HG02885 (cell line): ENCODE data around the gene FBL.
A peak's percentile ranks its signal among the peaks of the same experiment; 100 is the strongest.
"Not testable (repeated sequence)": the region's sequence is repeated elsewhere in the genome, so short reads cannot be mapped to it uniquely, and the experiment has no call there.

Source experiments
- ATAC-seq: cut with Tn5 transposase; IDR thresholded peaks from one replicate; pipeline ENCODE4 v1.9.1; 2021; ENCODE audit warnings: mild to moderate bottlenecking; ENCODE audit not compliant: unreplicated experiment, poor library complexity

FBL gene

GRCh38 chr19:39827216-39827615 lies 19.0 kb downstream of the FBL start:
- no peak for ATAC-seq

GRCh38 chr19:39826311-39826945 lies 19.8 kb downstream of the FBL start:
- ATAC-seq = no peak

- no peak for ATAC-seq
Measured at GRCh38 chr19:39825531-39826076, 20.6 kb downstream of the FBL start.

GRCh38 chr19:39825093-39825463 lies 21.1 kb downstream of the FBL start:
- ATAC-seq = no peak

- ATAC-seq = peak; percentile 94
Measured at GRCh38 chr19:39824143-39825092, 21.8 kb downstream of the FBL start.

- no peak for ATAC-seq
Measured at GRCh38 chr19:39823686-39824085, 22.5 kb downstream of the FBL start.

- no peak for ATAC-seq
Measured at GRCh38 chr19:39820696-39821095, 25.5 kb downstream of the FBL start.

- no peak for ATAC-seq
Measured at GRCh38 chr19:39819786-39820185, 26.4 kb downstream of the FBL start.

GRCh38 chr19:39818626-39819097 lies 27.5 kb downstream of the FBL start:
- ATAC-seq = peak; percentile 74

- no peak for ATAC-seq
Measured at GRCh38 chr19:39817888-39818561, 28.2 kb downstream of the FBL start.

- ATAC-seq = no peak
Measured at GRCh38 chr19:39816287-39817048, 29.7 kb downstream of the FBL start.

GRCh38 chr19:39814595-39814994 lies 31.6 kb downstream of the FBL start:
- ATAC-seq = no peak

- ATAC-seq = not testable (repeated sequence)
Measured at GRCh38 chr19:39814111-39814510, 32.1 kb downstream of the FBL start.

GRCh38 chr19:39813264-39813993 lies 32.8 kb downstream of the FBL start:
- ATAC-seq = no peak

GRCh38 chr19:39811064-39811463 lies 35.1 kb downstream of the FBL start:
- ATAC-seq = no peak

- ATAC-seq = no peak
Measured at GRCh38 chr19:39810424-39810823, 35.8 kb downstream of the FBL start.

- no peak for ATAC-seq
Measured at GRCh38 chr19:39809368-39809767, 36.8 kb downstream of the FBL start.

- not testable (repeated sequence) for ATAC-seq
Measured at GRCh38 chr19:39808688-39809087, 37.5 kb downstream of the FBL start.

- no peak for ATAC-seq
Measured at GRCh38 chr19:39807846-39808364, 38.3 kb downstream of the FBL start.
